ENCODE results near the gene NR6A1.

Gene NR6A1

GRCh38 chr9:124551472-124552272 lies 219.4 kb downstream of the NR6A1 start:
- DNase-seq, result no peak
- H3K27me3 ChIP-seq, result no peaks in the 10 kb centered on the region
- no peaks in the 10 kb centered on the region for H3K9me3 ChIP-seq
- no peaks in the 10 kb centered on the region for H3K36me3 ChIP-seq
- intact Hi-C loops (cut with DNase I; ENCODE audit: low total_unique reads), result no loop called here
- H3K4me1 ChIP-seq, result no peaks in the 10 kb centered on the region
- no peak overlapping the region for H3K4me3 ChIP-seq
- H3K27ac ChIP-seq, result no peak overlapping the region
- TF ChIP-seq, protein P1, sequence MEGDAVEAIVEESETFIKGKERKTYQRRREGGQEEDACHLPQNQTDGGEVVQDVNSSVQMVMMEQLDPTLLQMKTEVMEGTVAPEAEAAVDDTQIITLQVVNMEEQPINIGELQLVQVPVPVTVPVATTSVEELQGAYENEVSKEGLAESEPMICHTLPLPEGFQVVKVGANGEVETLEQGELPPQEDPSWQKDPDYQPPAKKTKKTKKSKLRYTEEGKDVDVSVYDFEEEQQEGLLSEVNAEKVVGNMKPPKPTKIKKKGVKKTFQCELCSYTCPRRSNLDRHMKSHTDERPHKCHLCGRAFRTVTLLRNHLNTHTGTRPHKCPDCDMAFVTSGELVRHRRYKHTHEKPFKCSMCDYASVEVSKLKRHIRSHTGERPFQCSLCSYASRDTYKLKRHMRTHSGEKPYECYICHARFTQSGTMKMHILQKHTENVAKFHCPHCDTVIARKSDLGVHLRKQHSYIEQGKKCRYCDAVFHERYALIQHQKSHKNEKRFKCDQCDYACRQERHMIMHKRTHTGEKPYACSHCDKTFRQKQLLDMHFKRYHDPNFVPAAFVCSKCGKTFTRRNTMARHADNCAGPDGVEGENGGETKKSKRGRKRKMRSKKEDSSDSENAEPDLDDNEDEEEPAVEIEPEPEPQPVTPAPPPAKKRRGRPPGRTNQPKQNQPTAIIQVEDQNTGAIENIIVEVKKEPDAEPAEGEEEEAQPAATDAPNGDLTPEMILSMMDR (IDR thresholded peaks at IDR 0.05), result no peak

- intact Hi-C loops (cut with DNase I; ENCODE audit: low total_unique reads), result no loop called here
- no peaks in the 10 kb centered on the region for H3K36me3 ChIP-seq
- H3K27ac ChIP-seq, result no peak overlapping the region
- H3K27me3 ChIP-seq, result no peaks in the 10 kb centered on the region
- TF ChIP-seq, protein P1 (IDR thresholded peaks at IDR 0.05), result no peak
- H3K4me3 ChIP-seq, result no peak overlapping the region
- no peaks in the 10 kb centered on the region for H3K9me3 ChIP-seq
- no peak for DNase-seq
- no peaks in the 10 kb centered on the region for H3K4me1 ChIP-seq
Measured at GRCh38 chr9:124550072-124550471, 221.0 kb downstream of the NR6A1 start.

DNA sequence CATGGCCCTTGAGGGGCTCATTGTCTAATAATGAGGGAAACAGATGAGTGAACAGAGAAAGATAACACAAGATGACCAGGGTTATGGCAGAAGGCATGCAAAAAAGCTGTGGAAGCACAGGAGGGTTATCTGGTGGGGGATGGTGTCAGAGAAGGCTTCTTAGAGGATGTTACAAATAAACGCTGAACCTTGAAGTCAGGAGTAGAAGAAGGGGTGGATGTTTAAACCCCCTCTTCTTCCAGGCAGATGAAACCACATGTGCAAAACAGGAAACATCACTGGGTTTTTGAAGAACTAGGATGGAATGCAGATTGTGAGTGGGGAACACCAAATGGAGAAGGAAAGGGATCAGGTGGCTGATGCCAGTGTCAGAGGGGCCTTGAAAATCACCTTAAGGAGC lies 222.1 kb downstream of the NR6A1 start:
- no peaks in the 10 kb centered on the region for H3K36me3 ChIP-seq
- intact Hi-C loops (cut with DNase I; ENCODE audit: low total_unique reads), result no loop called here
- H3K9me3 ChIP-seq, result no peaks in the 10 kb centered on the region

DNA sequence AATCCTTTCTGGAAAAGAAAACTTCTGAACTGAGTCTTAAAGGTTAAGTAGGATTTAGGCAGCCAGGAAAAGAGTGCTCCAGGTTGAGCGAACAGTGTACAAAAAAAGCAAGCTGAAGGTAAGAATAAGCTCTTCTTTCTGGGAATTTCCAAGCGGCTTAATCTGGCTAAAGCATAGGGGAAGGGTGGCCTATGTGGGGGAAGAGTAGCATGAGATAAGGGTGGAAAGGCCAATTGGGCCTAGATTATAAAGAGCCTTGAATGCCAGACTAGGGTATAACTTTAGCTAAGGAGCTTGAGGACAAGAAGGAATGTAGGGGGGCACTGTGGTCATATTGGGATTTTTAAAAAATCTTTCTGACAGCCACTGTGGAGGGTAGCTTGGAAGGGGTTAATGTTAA lies 226.6 kb downstream of the NR6A1 start:
- intact Hi-C loops (cut with DNase I; ENCODE audit: low total_unique reads), result no loop called here
- Histone ChIP-seq H3K27me3 (no peaks in the 10 kb centered on the region), H3K4me1 (no peaks in the 10 kb centered on the region), H3K9me3 (no peaks in the 10 kb centered on the region), H3K27ac (no peak overlapping the region), H3K36me3 (no peaks in the 10 kb centered on the region), H3K4me3 (no peak overlapping the region)
- DNase-seq, result no peak
- TF ChIP-seq, protein P1 (IDR thresholded peaks at IDR 0.05), result no peak

More for the DNA sequence above, 222.1 kb downstream of the NR6A1 start:
- TF ChIP-seq, protein P1 (IDR thresholded peaks at IDR 0.05), result no peak
- H3K27me3 ChIP-seq, result no peaks in the 10 kb centered on the region
- no peak for DNase-seq
- no peak overlapping the region for H3K27ac ChIP-seq
- no peak overlapping the region for H3K4me3 ChIP-seq
- H3K4me1 ChIP-seq, result no peaks in the 10 kb centered on the region

GRCh38 chr9:124541824-124542223 lies 229.3 kb downstream of the NR6A1 start:
- Histone ChIP-seq H3K27me3 (no peaks in the 10 kb centered on the region), H3K9me3 (no peaks in the 10 kb centered on the region), H3K27ac (no peak overlapping the region), H3K36me3 (no peaks in the 10 kb centered on the region), H3K4me3 (no peak overlapping the region), H3K4me1 (no peaks in the 10 kb centered on the region)
- intact Hi-C loops (cut with DNase I; ENCODE audit: low total_unique reads), result no loop called here
- no peak for DNase-seq
- TF ChIP-seq, protein P1 (IDR thresholded peaks at IDR 0.05), result no peak

All from tibial artery (tissue), 4 donors.